ENCODE results near the gene TCTA. TPM values are rescaled to one million over a fixed set of nuclear protein-coding genes. Genes with fewer than 3 reads are reported as not detected.

TCTA gene
- total and polyA plus RNA-seq, 9 of the 15 experiments (the other 6 are each of a cell fraction or from before 2014, with no cell fraction given), result 4.0 to 15.4 (median 8.2) TPM

- in situ Hi-C loops (cut with MboI), result no loop called here
- Histone ChIP-seq H2AFZ (ENCODE audit: low read depth, low read length) (no peak overlapping the region), H3K9me1 (ENCODE audit: control insufficient read depth, insufficient read depth, low read length) (no peaks in the 10 kb centered on the region), H3K4me2 (ENCODE audit: insufficient read depth, low read length) (no peak overlapping the region), H3K27ac (ENCODE audit: extremely low read depth, low read depth, low read length) (no peak overlapping the region), H3K4me1 (replicated peaks in 1 of 2; ENCODE audit: control insufficient read depth in 2 of 2, insufficient read depth in 2 of 2, low read length in 2 of 2) (peaks cover 12 to 20% of the 10 kb centered on the region in 2 experiments; a peak in 4 of 5 replicates), H3K9ac (ENCODE audit: insufficient read depth in 1 of 2, low read depth in 2 of 2, low read length in 2 of 2) (no peak overlapping the region), H3K79me2 (ENCODE audit: control insufficient read depth, insufficient read depth, low read length) (peaks cover 99% of the 10 kb centered on the region), H4K20me1 (replicated peaks; ENCODE audit: control insufficient read depth, insufficient read depth, low read length) (peaks cover 36% of the 10 kb centered on the region), H3K9me3 (replicated peaks; ENCODE audit: control insufficient read depth, insufficient read depth, low read depth, low read length) (no peaks in the 10 kb centered on the region), H3K4me3 (no peak overlapping the region), H3K36me3 (ENCODE audit: control insufficient read depth, insufficient read depth, low read length) (peaks cover 31% of the 10 kb centered on the region; the same call in 2 of the 3 replicates), H3K27me3 (ENCODE audit: control insufficient read depth in 2 of 2, insufficient read depth in 2 of 2, low read length in 2 of 2) (no peaks in the 10 kb centered on the region)
- 57% methylated on average over 17 of the region's 17 CpGs for WGBS (ENCODE audit: insufficient coverage, low coverage, missing lambda C conversion rate)
- ChIA-PET CTCF (ENCODE audit: low intra/inter-chr PET ratio) (no interaction called here), POLR2A (interaction anchor here (1.2 kb wide), 1 partner anchor 25 kb away, joined by 4 read pairs; no protein-coding TSS in a partner anchor)
- intact Hi-C loops (cut with micrococcal nuclease), result no loop called here
- DNase-seq (ENCODE audit: extremely low read depth in 1 of 4, low spot score in 3 of 4) (peak in 1 of 4 experiments; percentile 42), ATAC-seq (no peak), FAIRE-seq (no peak)
- TF ChIP-seq NFE2 (IDR thresholded peaks at IDR 0.05; ENCODE audit: low read depth) (no peak), MTA2 (IDR thresholded peaks at IDR 0.05; ENCODE audit: low read depth) (no peak), ZNF121 (CRISPR knock-in tag; conservative IDR thresholded peaks at IDR 0.05) (peak; percentile 43; the same call in 1 of the 2 replicates), BCOR (IDR thresholded peaks at IDR 0.05) (peak; percentile 14; the same call in 1 of the 2 replicates), HMGN3 (IDR thresholded peaks at IDR 0.05; ENCODE audit: borderline replicate concordance, extremely low read depth, insufficient read length, low read depth, low read length) (no peak), GABPA (tag; conservative IDR thresholded peaks at IDR 0.05; ENCODE audit: low read depth) (no peak), NR2C2 (CRISPR knock-in tag; IDR thresholded peaks at IDR 0.05) (no peak), NR2C2 (tag; IDR thresholded peaks at IDR 0.05) (0 out of 2 replicates have a peak, but pooled peaks have one; percentile 15), MNT (conservative IDR thresholded peaks at IDR 0.05) (peak in 1 of 2 experiments; percentile 46; a peak in 1 of 4 replicates)
- BruUV-seq (replicated peaks), result no TSS peak
Measured at GRCh38 chr3:49406571-49407565, 5.4 kb upstream of the TCTA start.

Data from K562 (cell line).